Activated CD4-positive, alpha-beta T cell treated with anti-CD3 and anti-CD28 coated beads, Interleukin-10, Interleukin-2, amounts not matched to agents 100 ng/mL and 50 ng/mL, durations not matched to agents 16 hours and 8 hours (primary cell): ENCODE data around the gene WASL.
A peak's percentile ranks its signal among the peaks of the same experiment; 100 is the strongest.
"Not testable (repeated sequence)": the region's sequence is repeated elsewhere in the genome, so short reads cannot be mapped to it uniquely, and the experiment has no call there.

Source experiments
- DNase-seq: peaks from one replicate; pipeline ENCODE4 v3.0.0-alpha.2; 2020

WASL gene

GRCh38 chr7:123748734-123749536 is at the start of gene WASL:
Gene WASL, minus strand, starts transcription at chr7:123749003. Its CDS starts 269 bp downstream, at chr7:123748734.
- peak; percentile 92 for DNase-seq

GRCh38 chr7:123797673-123798531 is 49.1 kb upstream of the WASL start:
- peak; percentile 31 for DNase-seq

GRCh38 chr7:123796568-123796967 is 47.8 kb upstream of the WASL start:
- DNase-seq, result no peak

GRCh38 chr7:123795917-123796316 is 47.1 kb upstream of the WASL start:
- DNase-seq, result no peak

- not testable (repeated sequence) for DNase-seq
Measured at GRCh38 chr7:123795116-123795515, 46.3 kb upstream of the WASL start.

- no peak for DNase-seq
Measured at GRCh38 chr7:123792547-123792946, 43.7 kb upstream of the WASL start.

- no peak for DNase-seq
Measured at GRCh38 chr7:123791001-123791400, 42.2 kb upstream of the WASL start.

GRCh38 chr7:123789817-123790216 is 41.0 kb upstream of the WASL start:
- DNase-seq, result no peak

- no peak for DNase-seq
Measured at GRCh38 chr7:123789206-123789784, 40.5 kb upstream of the WASL start.

GRCh38 chr7:123788584-123788983 is 39.8 kb upstream of the WASL start:
- no peak for DNase-seq

- no peak for DNase-seq
Measured at GRCh38 chr7:123787220-123788007, 38.6 kb upstream of the WASL start.

GRCh38 chr7:123784263-123784662 is 35.5 kb upstream of the WASL start:
- no peak for DNase-seq

GRCh38 chr7:123783820-123784219 is 35.0 kb upstream of the WASL start:
- no peak for DNase-seq

- no peak for DNase-seq
Measured at GRCh38 chr7:123782071-123782798, 33.4 kb upstream of the WASL start.

- not testable (repeated sequence) for DNase-seq
Measured at GRCh38 chr7:123780472-123780871, 31.7 kb upstream of the WASL start.

GRCh38 chr7:123774496-123774895 is 25.7 kb upstream of the WASL start:
- no peak for DNase-seq

- no peak for DNase-seq
Measured at GRCh38 chr7:123773481-123773880, 24.7 kb upstream of the WASL start.

GRCh38 chr7:123772652-123773051 is 23.8 kb upstream of the WASL start:
- no peak for DNase-seq

GRCh38 chr7:123771846-123772245 is 23.0 kb upstream of the WASL start:
- no peak for DNase-seq

GRCh38 chr7:123771256-123771655 is 22.5 kb upstream of the WASL start:
- no peak for DNase-seq

GRCh38 chr7:123770378-123770777 is 21.6 kb upstream of the WASL start:
- DNase-seq, result peak; percentile 79

- no peak for DNase-seq
Measured at GRCh38 chr7:123769371-123769770, 20.6 kb upstream of the WASL start.
